Tibial nerve (tissue), 4 donors: ENCODE data around the gene MRTFB. TPM values are rescaled to one million over a fixed set of nuclear protein-coding genes. Genes with fewer than 3 reads are reported as not detected.

Source experiments
- DNase-seq, 2 donors: peaks; one replicate each; pipeline ENCODE4 v3.0.0-alpha.2; 2019; ENCODE audit warnings: low spot score in 2 of 2
- H3K27ac ChIP-seq, 4 donors: fragments of 200-600 bp; sonication (generic) in 3 of 4; one replicate each; pipeline ENCODE4 v1.5.1; 2017 to 2019; ENCODE audit warnings: mild to moderate bottlenecking in 1 of 4
- H3K27me3 ChIP-seq, 2 donors: fragments of 200-600 bp; sonication (generic) in 1 of 2; one replicate each; pipeline versions ENCODE4 v1.5.1 to v1.6.0; 2017 to 2019
- H3K36me3 ChIP-seq, 3 donors: fragments of 200-600 bp; sonication (generic); one replicate each; pipeline ENCODE4 v1.5.1; 2018 to 2019
- H3K4me1 ChIP-seq, 4 donors: fragments of 200-600 bp; sonication (generic) in 3 of 4; one replicate each; pipeline ENCODE4 v1.5.1; 2017 to 2019
- H3K4me3 ChIP-seq, 4 donors: fragments of 200-600 bp; sonication (generic) in 3 of 4; one replicate each; pipeline ENCODE4 v1.5.1; 2017 to 2019; ENCODE audit warnings: mild to moderate bottlenecking in 1 of 4, moderate library complexity in 1 of 4
- H3K9me3 ChIP-seq, 4 donors: fragments of 200-600 bp; sonication (generic) in 3 of 4; one replicate each; pipeline ENCODE4 v1.5.1; 2017 to 2019
- CTCF ChIP-seq, 5 experiments: fragments of 200-600 bp in 3 of 5; fragments of 450-650 bp in 2 of 5; sonication (generic) in 3 of 5; IDR thresholded peaks; one replicate each; pipeline ENCODE4 v1.5.1; 2016 to 2019; ENCODE audit warnings: antibody characterized with exemption in 5 of 5, mild to moderate bottlenecking in 3 of 5, moderate library complexity in 2 of 5
- EP300 ChIP-seq, 2 donors: sonication (generic); formaldehyde crosslinking; IDR thresholded peaks; one replicate each; pipeline ENCODE4 v1.6.1; 2017; ENCODE audit warnings: antibody characterized with exemption in 2 of 2, mild to moderate bottlenecking in 1 of 2
- POLR2A ChIP-seq, 2 donors: fragments of 450-650 bp; IDR thresholded peaks; one replicate each; pipeline ENCODE4 v1.6.1; 2017; ENCODE audit warnings: antibody characterized with exemption in 2 of 2, mild to moderate bottlenecking in 2 of 2, moderate library complexity in 2 of 2
- WGBS, 2 donors: methylation state at CpG; one replicate each; pipeline ENCODE4 v1.1.5; 2018; 5-methylcytosine and 5-hydroxymethylcytosine counted together
- total RNA-seq, 4 donors: library from RNA; depleted of rRNA; stranded (reverse); fragments of >200 nt; gene quantifications; one replicate each; pipeline ENCODE4 v1.1.0, GENCODE V29; 2016

Gene MRTFB
- total RNA-seq, 4 donors from 2014 or later = 35.6 to 76.9 (median 61.8) TPM

GRCh38 chr16:14109782-14110727, 38.9 kb downstream of the MRTFB start:
- DNase-seq = no peak
- Histone ChIP-seq H3K4me3 (no peak overlapping the region), H3K36me3 (no peaks in the 10 kb centered on the region), H3K9me3 (no peaks in the 10 kb centered on the region), H3K4me1 (peaks cover 0 to 55% (median 0%) of the 10 kb centered on the region in 4 donors), H3K27ac (peak overlapping the region in 1 of 4 donors; percentile 45), H3K27me3 (no peaks in the 10 kb centered on the region)
- WGBS, 2 donors = 83 to 91% methylated on average over 3 of the region's 3 CpGs
- TF ChIP-seq POLR2A (IDR thresholded peaks at IDR 0.05) (no peak), EP300 (IDR thresholded peaks at IDR 0.05) (no peak), CTCF (IDR thresholded peaks at IDR 0.05) (no peak)

- Histone ChIP-seq H3K27me3 (no peaks in the 10 kb centered on the region), H3K9me3 (no peaks in the 10 kb centered on the region), H3K36me3 (no peaks in the 10 kb centered on the region), H3K27ac (peak overlapping the region in 1 of 4 donors; percentile 45), H3K4me3 (no peak overlapping the region), H3K4me1 (peaks cover 0 to 53% (median 0%) of the 10 kb centered on the region in 4 donors)
- DNase-seq = no peak
- WGBS, 2 donors = 74 to 76% methylated on average over 6 of the region's 6 CpGs
- TF ChIP-seq CTCF (IDR thresholded peaks at IDR 0.05) = no peak
- TF ChIP-seq POLR2A (IDR thresholded peaks at IDR 0.05) = no peak
- no peak for TF ChIP-seq EP300 (IDR thresholded peaks at IDR 0.05)
Measured at GRCh38 chr16:14110728-14111251, 39.7 kb downstream of the MRTFB start.

- peak overlapping the region in 1 of 4 donors; percentile 58 for H3K27ac ChIP-seq
- peaks cover 0 to 45% (median 0%) of the 10 kb centered on the region in 4 donors for H3K4me1 ChIP-seq
- peak; percentile 31 to 52 for DNase-seq
- H3K36me3 ChIP-seq = no peaks in the 10 kb centered on the region
- WGBS, 2 donors = 81 to 82% methylated on average over 14 of the region's 14 CpGs
- no peaks in the 10 kb centered on the region for H3K27me3 ChIP-seq
- no peak overlapping the region for H3K4me3 ChIP-seq
- TF ChIP-seq CTCF (IDR thresholded peaks at IDR 0.05) = no peak
- no peak for TF ChIP-seq POLR2A (IDR thresholded peaks at IDR 0.05)
- no peak for TF ChIP-seq EP300 (IDR thresholded peaks at IDR 0.05)
- H3K9me3 ChIP-seq = no peaks in the 10 kb centered on the region
Measured at GRCh38 chr16:14111713-14112538, 40.8 kb downstream of the MRTFB start.

- Histone ChIP-seq H3K4me1 (peaks cover 0 to 45% (median 0%) of the 10 kb centered on the region in 4 donors), H3K9me3 (no peaks in the 10 kb centered on the region), H3K27me3 (no peaks in the 10 kb centered on the region), H3K27ac (peak overlapping the region in 1 of 4 donors; percentile 35), H3K36me3 (no peaks in the 10 kb centered on the region), H3K4me3 (no peak overlapping the region)
- no peak for DNase-seq
- no peak for TF ChIP-seq CTCF (IDR thresholded peaks at IDR 0.05)
- 23 to 36% methylated on average over 1 of the region's 1 CpG for WGBS, 2 donors
Measured at GRCh38 chr16:14112539-14112856, 41.4 kb downstream of the MRTFB start.
